H9 (cell line): ENCODE data around the gene SNX18. TPM values are rescaled to one million over a fixed set of nuclear protein-coding genes. Genes with fewer than 3 reads are reported as not detected.

ENCODE experiments used
- DNase-seq: peaks from one replicate; pipeline ENCODE4 v3.0.0-alpha.2; 2017
- H2AFZ ChIP-seq: one replicate; pipeline ENCODE4 v1.6.1; 2013; ENCODE audit warnings: mild to moderate bottlenecking, low read length, control low read depth, moderate library complexity
- H2AK5ac ChIP-seq: 2 replicates; pipeline ENCODE4 v1.6.1; 2013; ENCODE audit warnings: low read length, control low read depth, mixed read lengths; ENCODE audit not compliant: insufficient read length
- H2BK120ac ChIP-seq: one replicate; pipeline ENCODE4 v1.6.1; 2013; ENCODE audit warnings: low read depth, mild to moderate bottlenecking, low read length, control low read depth, inconsistent platforms; ENCODE audit not compliant: poor library complexity, severe bottlenecking
- H2BK12ac ChIP-seq: 2 replicates; pipeline ENCODE4 v1.6.1; 2013; ENCODE audit warnings: low read length, control low read depth, mixed read lengths, low read depth; ENCODE audit not compliant: insufficient read length
- H2BK15ac ChIP-seq: 2 replicates; pipeline ENCODE4 v1.6.1; 2013; ENCODE audit warnings: low read depth, low read length, control low read depth
- H2BK20ac ChIP-seq: one replicate; pipeline ENCODE4 v1.6.1; 2013; ENCODE audit warnings: low read depth, mild to moderate bottlenecking, low read length, control low read depth, inconsistent platforms; ENCODE audit not compliant: poor library complexity, severe bottlenecking
- H2BK5ac ChIP-seq: 2 replicates; pipeline ENCODE4 v1.6.1; 2013; ENCODE audit warnings: low read length, control low read depth, mixed read lengths; ENCODE audit not compliant: insufficient read length
- H3K14ac ChIP-seq: 2 replicates; pipeline ENCODE4 v1.6.1; 2013; ENCODE audit warnings: low read length, control low read depth; ENCODE audit not compliant: insufficient read depth
- H3K18ac ChIP-seq: 2 replicates; pipeline ENCODE4 v1.6.1; 2013; ENCODE audit warnings: low read depth, mild to moderate bottlenecking, mixed read lengths, low read length, control low read depth; ENCODE audit not compliant: insufficient read length
- H3K23ac ChIP-seq: 2 replicates; pipeline ENCODE4 v1.6.1; 2013; ENCODE audit warnings: low read length, control low read depth, mixed read lengths, low read depth; ENCODE audit not compliant: insufficient read length
- H3K23me2 ChIP-seq: 2 replicates; pipeline ENCODE4 v1.6.1; 2013; ENCODE audit warnings: low read depth, mild to moderate bottlenecking, mixed read lengths, low read length, control low read depth; ENCODE audit not compliant: insufficient read length, poor library complexity, severe bottlenecking
- H3K27ac ChIP-seq: 2 replicates; pipeline ENCODE4 v1.5.1; 2013; ENCODE audit warnings: low read length, control low read depth, mixed read lengths, low read depth; ENCODE audit not compliant: insufficient read length
- H3K27me3 ChIP-seq: 2 replicates; pipeline ENCODE4 v1.6.1; 2013; ENCODE audit warnings: low read length, control low read depth, inconsistent platforms; ENCODE audit not compliant: insufficient read depth
- H3K4ac ChIP-seq: 2 replicates; pipeline ENCODE4 v1.6.1; 2013; ENCODE audit warnings: low read depth, mild to moderate bottlenecking, control low read depth, inconsistent platforms, low read length, moderate library complexity
- H3K4me1 ChIP-seq: 2 replicates; pipeline ENCODE4 v1.6.1; 2013; ENCODE audit warnings: low read length, control low read depth, inconsistent platforms; ENCODE audit not compliant: insufficient read depth
- H3K4me2 ChIP-seq: 2 replicates; pipeline ENCODE4 v1.6.1; 2013; ENCODE audit warnings: low read length, control low read depth, mixed read lengths; ENCODE audit not compliant: insufficient read length, insufficient read depth
- H3K56ac ChIP-seq: 2 replicates; pipeline ENCODE4 v1.6.1; 2013; ENCODE audit warnings: low read depth, mild to moderate bottlenecking, mixed read lengths, low read length, control low read depth; ENCODE audit not compliant: insufficient read length
- H3K79me1 ChIP-seq: 2 replicates; pipeline ENCODE4 v1.6.1; 2013; ENCODE audit warnings: low read depth, mild to moderate bottlenecking, moderate library complexity, low read length, control low read depth, inconsistent platforms; ENCODE audit not compliant: insufficient read depth, poor library complexity, severe bottlenecking
- H3K79me2 ChIP-seq: 2 replicates; pipeline ENCODE4 v1.6.1; 2013; ENCODE audit warnings: low read length, control low read depth, inconsistent platforms; ENCODE audit not compliant: insufficient read depth
- H3K9ac ChIP-seq: 2 replicates; pipeline ENCODE4 v1.6.1; 2013; ENCODE audit warnings: low read length, control low read depth, mixed read lengths; ENCODE audit not compliant: insufficient read length; ENCODE audit errors: extremely low read depth
- H3K9me3 ChIP-seq: one replicate; pipeline ENCODE4 v1.6.1; 2013; ENCODE audit warnings: low read depth, low read length, inconsistent platforms; ENCODE audit not compliant: control insufficient read depth
- H3T11ph ChIP-seq: one replicate; pipeline ENCODE4 v1.6.1; 2013; ENCODE audit warnings: mild to moderate bottlenecking, low read length, control low read depth, inconsistent platforms
- H4K20me1 ChIP-seq: one replicate; pipeline ENCODE4 v1.6.1; 2013; ENCODE audit not compliant: control insufficient read depth, insufficient read length, insufficient read depth
- H4K5ac ChIP-seq: 2 replicates; pipeline ENCODE4 v1.6.1; 2013; ENCODE audit warnings: low read depth, mild to moderate bottlenecking, mixed read lengths, low read length, control low read depth; ENCODE audit not compliant: insufficient read length
- H4K8ac ChIP-seq: replicated peaks from 2 replicates; pipeline ENCODE4 v1.6.1; 2013; ENCODE audit warnings: low read length, control low read depth, mixed read lengths, low read depth; ENCODE audit not compliant: insufficient read length
- H4K91ac ChIP-seq: 2 replicates; pipeline ENCODE4 v1.6.1; 2013; ENCODE audit warnings: low read depth, mild to moderate bottlenecking, moderate library complexity, mixed read lengths, low read length, control low read depth; ENCODE audit not compliant: insufficient read length
- H3K27ac Mint-ChIP-seq, 3 experiments: 2 replicates in 2 of 3; 3 replicates in 1 of 3; pipeline ENCODE4 v1.8.0; 2020 to 2021; ENCODE audit warnings: mixed read lengths in 3 of 3, mild to moderate bottlenecking in 1 of 3, moderate library complexity in 1 of 3
- H3K27me3 Mint-ChIP-seq: 2 replicates; pipeline ENCODE4 v1.8.0; 2021; ENCODE audit warnings: low read depth, mild to moderate bottlenecking, moderate library complexity, mixed read lengths
- H3K36me3 Mint-ChIP-seq, 3 experiments: 2 replicates in 2 of 3; 3 replicates in 1 of 3; pipeline ENCODE4 v1.8.0; 2020 to 2021; ENCODE audit warnings: low read depth in 3 of 3, mixed read lengths in 3 of 3; ENCODE audit not compliant: insufficient read depth in 1 of 3
- H3K4me1 Mint-ChIP-seq, 2 experiments: 2 replicates each; pipeline ENCODE4 v1.8.0; 2020; ENCODE audit warnings: mixed read lengths in 2 of 2
- H3K4me3 Mint-ChIP-seq, 2 experiments: 2 replicates in 1 of 2; 3 replicates in 1 of 2; pipeline ENCODE4 v1.8.0; 2020 to 2021; ENCODE audit warnings: mild to moderate bottlenecking in 2 of 2, mixed read lengths in 2 of 2, moderate library complexity in 1 of 2
- H3K9me3 Mint-ChIP-seq, 2 experiments: 2 replicates in 1 of 2; 3 replicates in 1 of 2; pipeline ENCODE4 v1.8.0; 2020; ENCODE audit warnings: mild to moderate bottlenecking in 2 of 2, mixed read lengths in 2 of 2, moderate library complexity in 1 of 2
- CTCF ChIP-seq: fragments of 200-600 bp; sonication (generic); conservative IDR thresholded peaks from 3 replicates; pipeline ENCODE4 v1.8.0; 2021; ENCODE audit warnings: antibody characterized with exemption, mild to moderate bottlenecking
- WGBS: extraction: QIAGEN DNeasy Blood & Tissue Kit; methylation state at CpG from one replicate; pipeline ENCODE4 v1.1.7; 2013; ENCODE audit warnings: missing lambda C conversion rate, low lambda C conversion rate, mixed read lengths; ENCODE audit not compliant: insufficient read length; ENCODE audit errors: extremely low coverage; 5-methylcytosine and 5-hydroxymethylcytosine counted together
- total RNA-seq: library from RNA; stranded (reverse); gene quantifications from 2 replicates; pipeline ENCODE4 v1.2.1, GENCODE V29; 2021

The SNX18 gene
- total RNA-seq, 1 experiment from 2014 or later: 17.2 TPM

DNA sequence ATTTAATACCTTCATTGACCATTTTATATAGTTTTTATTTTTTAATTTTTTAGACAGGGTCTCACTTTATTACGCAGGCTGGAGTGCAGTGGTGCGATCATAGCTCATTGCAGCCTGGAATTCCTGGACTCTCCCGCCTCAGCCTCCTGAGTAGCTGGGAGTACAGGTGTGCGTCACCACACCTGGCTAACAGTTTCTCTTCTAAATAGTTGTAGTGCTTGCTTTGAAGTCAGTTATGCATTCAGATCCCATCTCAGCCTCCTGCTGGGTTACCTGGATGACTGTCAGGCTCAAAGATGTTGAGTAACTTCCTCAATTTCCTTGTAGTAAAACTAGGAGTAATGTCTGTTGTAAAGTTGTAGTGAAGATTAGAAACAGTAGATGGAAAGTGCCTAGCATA lies 21.4 kb downstream of the SNX18 start:
- no peak overlapping the region for H3K27ac Mint-ChIP-seq
- H2BK5ac ChIP-seq: no peak overlapping the region
- no peak overlapping the region for H3K56ac ChIP-seq
- no peak overlapping the region for H3K27ac ChIP-seq
- H3K36me3 Mint-ChIP-seq: no peaks in the 10 kb centered on the region; a peak in 4 of 7 replicates
- no peak overlapping the region for H4K5ac ChIP-seq
- H3K4me2 ChIP-seq: no peak overlapping the region
- no peaks in the 10 kb centered on the region for H3K4me1 ChIP-seq
- H3T11ph ChIP-seq: no peak overlapping the region
- no peak overlapping the region for H4K91ac ChIP-seq
- no peaks in the 10 kb centered on the region for H4K20me1 ChIP-seq
- no peaks in the 10 kb centered on the region for H3K79me2 ChIP-seq
- no peak overlapping the region for H2BK120ac ChIP-seq
- no peak overlapping the region for H3K4me3 Mint-ChIP-seq
- no peak overlapping the region for H3K18ac ChIP-seq
- no peaks in the 10 kb centered on the region for H3K23me2 ChIP-seq
- no peaks in the 10 kb centered on the region for H3K27me3 ChIP-seq
- no peak overlapping the region for H4K8ac ChIP-seq
- H2BK12ac ChIP-seq: no peak overlapping the region
- no peak overlapping the region for H2BK20ac ChIP-seq
- H2BK15ac ChIP-seq: no peak overlapping the region
- no peak overlapping the region for H3K23ac ChIP-seq
- no peak overlapping the region for H3K4ac ChIP-seq
- TF ChIP-seq CTCF: no peak
- H3K9me3 ChIP-seq: no peaks in the 10 kb centered on the region
- H3K4me1 Mint-ChIP-seq: peaks cover 6 to 7% of the 10 kb centered on the region in 2 experiments
- no peak overlapping the region for H2AK5ac ChIP-seq
- H2AFZ ChIP-seq: no peak overlapping the region
- no CpG with 5 or more reads among the region's 4 CpGs for WGBS
- no peak overlapping the region for H3K14ac ChIP-seq
- H3K79me1 ChIP-seq: no peaks in the 10 kb centered on the region
- DNase-seq: no peak
- no peaks in the 10 kb centered on the region for H3K27me3 Mint-ChIP-seq
- no peaks in the 10 kb centered on the region for H3K9me3 Mint-ChIP-seq
- no peak overlapping the region for H3K9ac ChIP-seq
